Omental fat pad (tissue), 4 donors: Measurements from ENCODE around the gene TBC1D5. TPM values are rescaled to one million over a fixed set of nuclear protein-coding genes. Genes with fewer than 3 reads are reported as not detected.

Experiments
- ATAC-seq: fragments of 150-250 bp; one replicate; pipeline ENCODE4 v1.9.1; 2016; ENCODE audit warnings: mild to moderate bottlenecking, moderate library complexity; ENCODE audit not compliant: low FRiP score
- DNase-seq: peaks from one replicate; pipeline ENCODE4 v3.0.0-alpha.2; 2019; ENCODE audit warnings: low spot score
- total RNA-seq, 4 donors: library from RNA; depleted of rRNA; stranded (reverse); fragments of >200 nt; gene quantifications; one replicate each; pipeline ENCODE4 v1.1.0, GENCODE V29; 2016
- TF ChIP-seq, protein P1 (sequence below), 3 donors: fragments of 450-650 bp; IDR thresholded peaks; one replicate each; pipeline ENCODE4 v1.5.1; 2016 to 2017; ENCODE audit warnings: antibody characterized with exemption in 3 of 3, mild to moderate bottlenecking in 3 of 3, moderate library complexity in 2 of 3

The TBC1D5 gene
- total RNA-seq, 4 donors from 2014 or later = 56.8 to 92.5 (median 74.8) TPM

DNA sequence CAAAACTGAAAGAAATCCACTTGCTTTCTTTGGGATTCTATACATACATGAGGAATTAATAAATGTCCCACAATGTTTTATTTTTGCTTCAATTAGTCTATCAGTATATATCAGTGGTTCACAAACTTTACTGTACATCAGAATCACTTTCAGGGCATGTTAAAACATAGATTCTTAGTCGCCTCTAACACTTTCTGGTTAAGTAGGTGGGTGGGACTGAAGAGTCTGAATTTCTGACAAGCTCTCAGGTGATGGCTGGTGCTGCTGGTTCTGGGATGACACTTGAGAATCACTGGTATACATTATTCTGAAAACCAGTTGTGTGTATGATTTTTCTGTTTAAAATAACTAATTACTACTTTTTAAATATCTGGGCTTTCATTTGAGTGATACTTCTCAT, 393.3 kb downstream of the TBC1D5 start:
- TF ChIP-seq, protein P1, sequence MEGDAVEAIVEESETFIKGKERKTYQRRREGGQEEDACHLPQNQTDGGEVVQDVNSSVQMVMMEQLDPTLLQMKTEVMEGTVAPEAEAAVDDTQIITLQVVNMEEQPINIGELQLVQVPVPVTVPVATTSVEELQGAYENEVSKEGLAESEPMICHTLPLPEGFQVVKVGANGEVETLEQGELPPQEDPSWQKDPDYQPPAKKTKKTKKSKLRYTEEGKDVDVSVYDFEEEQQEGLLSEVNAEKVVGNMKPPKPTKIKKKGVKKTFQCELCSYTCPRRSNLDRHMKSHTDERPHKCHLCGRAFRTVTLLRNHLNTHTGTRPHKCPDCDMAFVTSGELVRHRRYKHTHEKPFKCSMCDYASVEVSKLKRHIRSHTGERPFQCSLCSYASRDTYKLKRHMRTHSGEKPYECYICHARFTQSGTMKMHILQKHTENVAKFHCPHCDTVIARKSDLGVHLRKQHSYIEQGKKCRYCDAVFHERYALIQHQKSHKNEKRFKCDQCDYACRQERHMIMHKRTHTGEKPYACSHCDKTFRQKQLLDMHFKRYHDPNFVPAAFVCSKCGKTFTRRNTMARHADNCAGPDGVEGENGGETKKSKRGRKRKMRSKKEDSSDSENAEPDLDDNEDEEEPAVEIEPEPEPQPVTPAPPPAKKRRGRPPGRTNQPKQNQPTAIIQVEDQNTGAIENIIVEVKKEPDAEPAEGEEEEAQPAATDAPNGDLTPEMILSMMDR (IDR thresholded peaks at IDR 0.05) = no peak
- ATAC-seq (no peak), DNase-seq (no peak)

DNA sequence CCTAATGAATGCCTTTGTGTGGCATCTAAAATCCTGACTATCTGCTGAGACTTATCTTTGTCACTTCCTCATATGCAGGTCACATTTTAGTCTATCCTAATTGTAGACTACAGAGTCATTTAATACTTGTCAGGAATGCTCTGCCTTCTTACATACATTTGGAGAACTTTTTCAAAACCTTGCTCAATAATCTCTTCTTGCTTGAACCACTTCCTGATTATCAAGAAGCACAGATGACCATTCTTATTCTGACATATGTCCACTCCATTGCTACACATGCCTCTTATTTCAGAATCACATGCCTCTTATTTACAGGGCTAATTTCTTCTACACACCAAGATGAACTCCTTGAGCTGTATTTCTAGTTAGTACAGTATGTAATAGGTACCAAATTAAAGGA, 400.3 kb downstream of the TBC1D5 start:
- no peak for ATAC-seq
- no peak for DNase-seq
- TF ChIP-seq, protein P1 (IDR thresholded peaks at IDR 0.05) = no peak

DNA sequence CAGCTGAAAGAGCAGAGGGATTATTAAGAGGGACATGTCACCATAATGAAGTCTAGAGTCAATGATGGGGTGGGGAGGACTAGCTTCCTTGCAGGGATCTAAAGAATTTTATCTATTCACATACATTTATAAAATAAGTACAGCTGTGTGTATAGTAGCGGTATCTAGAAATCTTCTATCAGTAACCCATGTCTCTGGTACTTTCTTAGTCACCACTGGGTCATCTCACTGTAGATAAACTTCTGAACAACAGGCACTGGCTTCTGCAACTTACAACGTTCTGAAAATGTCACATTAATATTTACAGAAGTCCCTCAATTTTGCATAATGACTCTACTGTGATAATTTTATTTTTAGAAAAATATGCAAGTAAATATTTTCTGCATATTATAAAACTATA, 401.7 kb downstream of the TBC1D5 start:
- TF ChIP-seq, protein P1 (IDR thresholded peaks at IDR 0.05) = no peak
- ATAC-seq (no peak), DNase-seq (no peak)

DNA sequence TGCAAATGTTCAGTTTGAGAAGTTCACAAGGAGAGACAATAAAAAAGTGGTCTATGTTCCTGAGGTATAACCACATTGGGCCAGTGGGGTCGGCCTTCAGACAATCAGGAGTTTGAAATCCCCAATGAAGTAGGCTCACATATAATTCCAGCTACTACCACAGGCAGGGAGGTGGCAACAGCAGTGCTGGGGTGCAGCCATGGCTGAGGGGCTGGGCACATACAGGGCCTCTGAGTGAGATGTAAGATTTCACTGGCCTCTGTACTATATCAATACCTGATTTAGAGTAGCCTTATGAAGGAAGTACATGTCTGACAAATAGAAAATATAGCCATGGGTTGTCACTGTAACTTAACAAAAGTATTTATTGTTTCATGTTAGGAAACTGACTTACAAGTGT, 402.2 kb downstream of the TBC1D5 start:
- no peak for DNase-seq
- no peak for ATAC-seq
- TF ChIP-seq, protein P1 (IDR thresholded peaks at IDR 0.05) = no peak

DNA sequence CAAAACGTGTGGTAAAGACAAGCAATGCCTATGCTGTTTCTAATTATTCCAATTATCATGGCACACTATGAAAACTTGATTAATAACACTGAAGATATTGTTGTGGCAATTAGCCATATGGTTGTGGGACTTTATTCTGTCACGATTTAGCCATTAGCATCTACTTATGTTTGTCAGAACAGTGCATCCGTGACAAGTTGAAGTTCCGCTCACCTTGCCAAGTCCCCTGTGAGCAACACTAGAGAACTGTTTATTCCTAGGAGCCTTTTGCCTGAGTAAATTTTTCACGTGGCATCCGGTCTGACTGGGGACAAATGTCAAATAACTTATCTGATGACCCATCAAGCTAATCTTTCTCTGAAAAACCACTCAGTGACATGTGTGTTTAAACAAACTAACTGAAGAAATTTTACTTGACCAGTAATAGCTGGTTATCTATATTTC, 403.3 kb downstream of the TBC1D5 start:
- ATAC-seq = no peak

DNA sequence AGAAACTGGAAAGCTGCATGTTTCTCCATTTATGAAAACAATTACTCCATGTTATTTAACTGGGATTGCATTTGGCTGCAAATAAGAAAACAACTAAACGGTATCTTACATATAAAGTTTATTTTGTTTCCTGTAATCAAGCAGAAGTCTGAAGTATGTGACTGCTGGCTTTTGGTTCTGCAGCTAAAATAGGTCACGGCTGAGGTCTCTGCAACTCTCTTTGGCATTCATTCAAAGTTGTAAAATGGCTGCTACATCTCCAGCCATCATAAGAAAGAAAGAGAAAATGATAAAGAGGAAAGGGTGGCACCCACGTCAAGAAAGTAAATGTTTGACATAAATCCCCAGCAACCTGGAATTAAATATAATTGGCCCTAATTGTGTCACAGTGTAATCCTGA, 406.1 kb downstream of the TBC1D5 start:
- DNase-seq = no peak
- TF ChIP-seq, protein P1 (IDR thresholded peaks at IDR 0.05) = no peak
- no peak for ATAC-seq

More for the DNA sequence above, 403.3 kb downstream of the TBC1D5 start:
- no peak for DNase-seq
- TF ChIP-seq, protein P1 (IDR thresholded peaks at IDR 0.05) = no peak

DNA sequence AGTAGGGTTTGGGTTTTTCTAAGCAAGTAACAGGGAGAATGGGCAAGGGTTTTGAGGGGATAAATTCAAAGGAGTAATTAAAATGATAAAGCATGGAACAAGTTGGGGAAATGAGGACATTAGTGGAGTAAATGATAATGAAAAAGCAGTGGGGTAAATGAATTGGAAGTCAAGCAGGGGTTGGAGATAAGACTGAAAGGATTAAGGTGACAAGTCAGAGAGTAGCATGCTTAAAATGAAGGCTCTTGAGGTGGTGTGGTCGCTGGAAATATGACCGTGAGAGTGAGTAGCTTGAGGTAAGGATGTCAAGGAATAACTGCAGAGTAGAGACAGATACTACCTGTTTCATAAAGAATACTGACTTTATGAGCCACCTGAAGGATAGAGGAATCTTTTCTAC, 408.5 kb downstream of the TBC1D5 start:
- no peak for ATAC-seq
- TF ChIP-seq, protein P1 (IDR thresholded peaks at IDR 0.05) = no peak

More for the DNA sequence above, 408.5 kb downstream of the TBC1D5 start:
- DNase-seq = no peak
